ENCODE measurements around the gene TBL2. TPM values are rescaled to one million over a fixed set of nuclear protein-coding genes. Genes with fewer than 3 reads are reported as not detected.
A peak's percentile ranks its signal among the peaks of the same experiment; 100 is the strongest.
"Not testable (repeated sequence)": the region's sequence is repeated elsewhere in the genome, so short reads cannot be mapped to it uniquely, and the experiment has no call there.

The TBL2 gene
- total RNA-seq, 1 donor from 2014 or later, result 29.6 TPM

GRCh38 chr7:73612598-73613269 lies 34.4 kb upstream of the TBL2 start:
- DNase-seq (ENCODE audit: low read depth), result peak; percentile 56
- no peak overlapping the region for H3K4me3 ChIP-seq (ENCODE audit: low read depth, low read length)
- peak; percentile 62 for TF ChIP-seq CTCF (conservative IDR thresholded peaks at IDR 0.05; ENCODE audit: low read depth, low read length)

GRCh38 chr7:73611017-73611555 lies 32.7 kb upstream of the TBL2 start:
- no peak for DNase-seq (ENCODE audit: low read depth)
- no peak overlapping the region for H3K4me3 ChIP-seq (ENCODE audit: low read depth, low read length)
- no peak for TF ChIP-seq CTCF (conservative IDR thresholded peaks at IDR 0.05; ENCODE audit: low read depth, low read length)

- DNase-seq (ENCODE audit: low read depth), result no peak
- H3K4me3 ChIP-seq (ENCODE audit: low read depth, low read length), result no peak overlapping the region
- no peak for TF ChIP-seq CTCF (conservative IDR thresholded peaks at IDR 0.05; ENCODE audit: low read depth, low read length)
These were observed 31.7 kb upstream of the TBL2 start for GRCh38 chr7:73610105-73610504.

GRCh38 chr7:73607692-73607983 lies 29.3 kb upstream of the TBL2 start:
- not testable (repeated sequence) for H3K4me3 ChIP-seq (ENCODE audit: low read depth, low read length); DNase-seq (ENCODE audit: low read depth)

GRCh38 chr7:73606801-73607691 lies 28.7 kb upstream of the TBL2 start:
- no peak for DNase-seq (ENCODE audit: low read depth)
- peak; percentile 89 for TF ChIP-seq CTCF (conservative IDR thresholded peaks at IDR 0.05; ENCODE audit: low read depth, low read length)
- no peak overlapping the region for H3K4me3 ChIP-seq (ENCODE audit: low read depth, low read length)

GRCh38 chr7:73605601-73606220 lies 27.3 kb upstream of the TBL2 start:
- no peak overlapping the region for H3K4me3 ChIP-seq (ENCODE audit: low read depth, low read length)
- no peak for DNase-seq (ENCODE audit: low read depth)
- TF ChIP-seq CTCF (conservative IDR thresholded peaks at IDR 0.05; ENCODE audit: low read depth, low read length), result no peak

All from epithelial cell of proximal tubule (primary cell).